ENCODE results near the gene MRM3.
"Not testable (repeated sequence)": the region's sequence is repeated elsewhere in the genome, so short reads cannot be mapped to it uniquely, and the experiment has no call there.

Gene MRM3

DNA sequence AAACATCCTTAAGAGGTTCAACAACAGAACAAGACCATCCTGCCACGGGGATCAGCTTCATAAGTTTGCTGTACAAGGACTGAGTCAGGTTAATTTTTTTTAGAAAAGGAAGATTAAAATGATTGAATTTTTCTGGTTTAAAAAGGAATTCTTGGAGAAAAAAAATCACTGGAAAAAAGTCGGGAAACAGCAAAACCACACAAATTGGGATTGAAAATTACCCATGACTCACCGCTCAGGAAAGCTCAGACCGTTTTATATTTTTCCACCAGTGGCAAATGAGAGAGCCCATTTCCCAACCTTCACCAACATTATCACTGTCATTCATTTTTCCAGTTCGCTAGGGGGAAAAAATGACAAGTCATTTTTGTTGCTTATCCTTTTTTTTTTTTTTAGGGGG lies 46.6 kb downstream of the MRM3 start:
- DNase-seq: no peak

DNA sequence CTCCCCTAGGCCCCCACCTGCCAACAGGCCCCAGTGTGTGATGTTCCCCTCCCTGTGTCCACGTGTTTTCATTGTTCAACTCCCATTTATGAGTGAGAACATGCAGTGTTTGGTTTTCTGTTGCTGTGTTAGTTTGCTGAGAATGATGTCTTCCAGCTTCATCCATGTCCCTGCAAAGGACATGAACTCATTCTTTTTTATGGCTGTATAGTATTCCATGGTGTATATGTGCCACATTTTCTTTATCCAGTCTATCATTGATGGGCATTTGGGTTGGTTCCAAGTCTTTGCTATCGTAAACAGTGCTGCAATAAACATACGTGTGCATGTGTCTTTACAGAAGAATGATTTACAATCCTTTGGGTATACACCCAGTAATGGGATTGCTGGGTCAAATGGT lies 47.5 kb downstream of the MRM3 start:
- DNase-seq: not testable (repeated sequence)

DNA sequence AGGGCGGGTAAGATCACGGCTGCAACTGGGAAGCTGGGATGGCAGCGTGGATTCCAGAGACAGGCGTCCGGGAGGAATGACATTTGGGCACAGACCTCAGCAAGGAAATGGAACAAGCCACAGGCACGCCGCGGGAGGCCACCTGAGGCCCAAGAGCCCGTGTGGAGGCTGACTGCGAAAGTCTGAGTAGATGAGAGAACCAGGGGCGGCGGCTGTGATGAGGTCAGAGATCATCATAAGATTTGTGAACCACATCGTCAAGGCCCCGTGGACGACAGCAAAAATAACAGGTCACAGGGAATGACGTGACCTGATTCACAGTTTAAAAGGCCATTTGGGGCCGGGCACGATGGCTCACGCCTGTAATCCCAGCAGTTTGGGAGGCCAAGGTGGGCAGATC lies 48.2 kb downstream of the MRM3 start:
- DNase-seq: no peak

DNA sequence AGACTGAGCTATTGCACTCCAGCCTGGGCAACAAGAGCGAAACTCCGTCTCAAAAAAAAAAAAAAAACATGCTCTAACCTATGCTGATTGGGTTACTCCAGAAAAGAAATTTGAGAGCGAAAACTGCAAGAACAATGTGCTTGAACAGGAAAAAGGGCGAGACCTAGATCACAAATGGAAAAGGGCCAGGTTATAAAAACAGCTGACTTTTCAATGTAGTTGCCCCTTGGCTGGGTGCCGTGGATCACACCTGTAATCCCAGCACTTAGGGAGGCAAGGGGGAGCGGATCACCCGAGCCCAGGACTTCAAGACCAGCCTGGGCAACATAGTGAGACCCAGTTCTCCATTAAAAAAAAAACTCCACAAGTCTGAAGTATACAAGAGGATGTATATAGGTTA lies 48.8 kb downstream of the MRM3 start:
- no peak for DNase-seq

DNA sequence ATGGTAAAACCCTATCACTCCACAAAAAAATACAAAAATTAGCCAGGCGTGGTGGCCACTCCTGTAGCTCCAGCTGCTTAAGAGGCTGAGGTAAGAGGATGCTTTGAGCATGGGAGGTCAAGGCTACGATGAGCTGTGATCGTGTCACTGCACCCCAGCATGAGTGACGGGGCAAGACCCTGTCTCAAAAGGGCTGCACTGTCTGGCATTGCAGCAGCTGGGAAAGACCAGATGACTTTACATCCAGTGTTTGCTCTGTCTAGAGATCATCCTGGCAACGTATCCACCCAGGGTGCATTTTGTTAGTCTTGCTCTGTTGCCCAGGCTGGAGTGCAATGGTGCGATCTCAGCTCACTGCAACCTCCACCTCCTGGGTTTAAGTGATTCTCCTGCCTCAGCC lies 52.0 kb downstream of the MRM3 start:
- DNase-seq: no peak

DNA sequence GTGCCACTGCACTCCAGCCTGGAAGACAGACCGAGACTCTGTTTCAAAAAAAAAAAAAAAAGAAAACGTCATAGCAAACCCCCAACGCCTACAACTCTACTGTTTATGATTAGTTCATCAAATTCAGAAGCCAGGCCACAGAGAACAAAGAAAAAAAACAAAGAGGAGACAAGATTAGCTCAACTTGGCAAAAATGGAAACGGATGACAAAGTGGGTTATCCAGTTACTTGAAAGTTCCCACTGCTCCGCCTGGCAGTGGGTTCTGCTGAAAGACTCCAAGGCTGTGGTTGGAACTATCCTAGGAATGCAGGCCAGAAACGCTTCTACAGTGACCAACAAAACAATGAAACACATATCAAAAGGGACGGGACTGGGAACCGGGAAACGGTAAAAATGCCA lies 53.1 kb downstream of the MRM3 start:
- no peak for DNase-seq

DNA sequence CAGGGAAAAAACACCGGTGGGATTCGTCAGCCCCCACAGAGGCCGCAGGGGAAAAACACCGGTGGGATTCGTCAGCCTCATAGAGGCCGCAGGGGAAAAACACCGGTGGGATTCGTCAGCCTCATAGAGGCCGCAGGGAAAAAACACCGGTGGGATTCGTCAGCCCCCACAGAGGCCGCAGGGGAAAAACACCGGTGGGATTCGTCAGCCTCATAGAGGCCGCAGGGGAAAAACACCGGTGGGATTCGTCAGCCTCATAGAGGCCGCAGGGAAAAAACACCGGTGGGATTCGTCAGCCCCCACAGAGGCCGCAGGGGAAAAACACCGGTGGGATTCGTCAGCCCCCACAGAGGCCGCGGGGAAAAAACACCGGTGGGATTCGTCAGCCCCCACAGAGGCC lies 53.6 kb downstream of the MRM3 start:
- not testable (repeated sequence) for DNase-seq

DNA sequence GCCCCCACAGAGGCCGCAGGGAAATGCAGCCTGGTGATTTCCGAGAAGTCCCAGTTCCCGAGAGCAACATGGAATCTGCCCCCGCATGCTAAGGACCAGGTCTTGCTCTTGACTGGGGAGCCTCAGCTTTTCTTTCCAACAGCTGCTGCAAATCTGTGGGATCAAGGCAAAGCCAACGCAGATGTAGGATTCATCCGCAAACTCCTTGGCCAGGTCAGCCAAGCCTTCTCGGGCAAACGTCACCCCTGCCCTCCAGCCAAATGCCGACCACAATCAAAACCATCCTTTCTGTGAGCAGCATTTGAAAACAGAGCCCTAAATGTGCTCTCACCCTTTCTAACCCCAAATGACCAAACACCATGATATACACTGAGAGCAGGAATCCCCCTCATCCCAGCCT lies 54.0 kb downstream of the MRM3 start:
- no peak for DNase-seq

DNA sequence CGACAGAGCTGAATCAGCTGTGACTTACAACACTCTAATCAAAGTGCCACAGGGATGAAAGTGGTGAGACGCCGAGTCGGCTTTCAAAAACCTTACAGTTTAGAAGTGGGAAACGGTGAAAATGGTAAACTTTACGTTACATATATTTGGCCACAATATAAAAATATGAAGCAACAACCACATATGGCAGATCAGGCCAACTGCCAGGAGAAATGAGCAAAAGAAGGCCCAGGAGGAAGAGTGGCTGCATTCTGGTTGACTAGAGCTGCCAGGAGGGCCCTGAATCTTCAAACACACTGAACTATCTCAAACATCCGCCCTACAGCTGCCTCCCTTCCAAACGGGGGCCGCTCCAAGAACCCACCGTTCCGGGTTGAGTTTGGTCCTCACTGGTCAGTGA lies 56.3 kb downstream of the MRM3 start:
- no peak for DNase-seq

DNA sequence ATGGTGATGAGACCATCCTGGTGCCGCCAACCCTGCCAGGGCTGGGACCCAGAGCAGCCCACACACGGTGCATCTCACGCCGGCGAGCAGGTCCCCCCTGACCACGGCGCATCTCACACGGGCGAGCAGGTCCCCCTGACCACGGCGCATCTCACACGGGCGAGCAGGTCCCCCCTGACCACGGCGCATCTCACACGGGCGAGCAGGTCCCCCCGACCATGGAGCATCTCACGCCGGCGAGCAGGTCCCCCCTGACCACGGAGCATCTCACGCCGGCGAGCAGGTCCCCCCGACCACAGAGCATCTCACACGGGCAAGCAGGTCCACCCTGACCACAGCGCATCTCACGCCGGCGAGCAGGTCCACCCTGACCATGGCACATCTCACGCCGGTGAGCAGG lies 59.2 kb downstream of the MRM3 start:
- DNase-seq: peak; percentile 7

All from CD4-positive, alpha-beta T cell treated with Interleukin-6 for 4 hours (primary cell).